K562 (cell line): Measurements from ENCODE around the gene HFE. TPM values are rescaled to one million over a fixed set of nuclear protein-coding genes. Genes with fewer than 3 reads are reported as not detected.

Experiments used
- FOS ChIP-seq: IDR thresholded peaks from 3 replicates; pipeline ENCODE4 v1.6.1; 2011; ENCODE audit not compliant: insufficient read length; ENCODE audit errors: extremely low read depth
- FOXP1 ChIP-seq: sonication (generic); formaldehyde crosslinking; IDR thresholded peaks from 2 replicates; pipeline ENCODE4 v1.8.0; 2022; ENCODE audit warnings: mild to moderate bottlenecking, missing genetic modification reagents
- HOXB6 ChIP-seq: fragments of 250-450 bp; sonication (Bioruptor Pico); IDR thresholded peaks from 2 replicates; pipeline ENCODE4 v1.5.1; 2022; ENCODE audit warnings: mild to moderate bottlenecking, borderline replicate concordance
- MIER1 ChIP-seq: fragments of 450-650 bp; IDR thresholded peaks from 2 replicates; pipeline ENCODE4 v1.6.1; 2016; ENCODE audit warnings: antibody characterized with exemption, mild to moderate bottlenecking, low read depth
- NR2C2 ChIP-seq, 2 experiments: fragments of 200-800 bp in 1 of 2; sonication (Bioruptor generic) in 1 of 2; sonication (generic) in 1 of 2; formaldehyde crosslinking in 1 of 2; IDR thresholded peaks; 2 replicates each; pipeline versions ENCODE4 v1.6.1 to v1.8.0; 2016 to 2022; ENCODE audit warnings: mild to moderate bottlenecking in 1 of 2, missing compliant biosample characterization in 1 of 2, missing genetic modification characterization in 1 of 2, missing genetic modification reagents in 1 of 2
- POLR2H ChIP-seq: IDR thresholded peaks from 2 replicates; pipeline ENCODE4 v1.6.1; 2016; ENCODE audit warnings: missing genetic modification characterization, low read depth, mild to moderate bottlenecking, control low read depth, missing compliant biosample characterization, moderate library complexity
- RAD21 ChIP-seq, 2 experiments: fragments of 250-450 bp in 1 of 2; fragments of 450-650 bp in 1 of 2; sonication (Bioruptor Pico) in 1 of 2; formaldehyde crosslinking in 1 of 2; IDR thresholded peaks in 1 of 2; conservative IDR thresholded peaks in 1 of 2; 2 replicates each; pipeline versions ENCODE4 v1.4.0 to v1.8.0; 2020 to 2022; ENCODE audit warnings: mild to moderate bottlenecking in 2 of 2, moderate library complexity in 1 of 2
- RBM17 ChIP-seq: fragments of 200-400 bp; formaldehyde crosslinking; IDR thresholded peaks from 2 replicates; pipeline ENCODE4 v1.6.1; 2017; ENCODE audit warnings: low read depth, mild to moderate bottlenecking, low read length, borderline replicate concordance
- RBM25 ChIP-seq: fragments of 200-400 bp; formaldehyde crosslinking; IDR thresholded peaks from 2 replicates; pipeline ENCODE4 v1.6.1; 2018; ENCODE audit warnings: low read length, low read depth, moderate library complexity; ENCODE audit not compliant: severe bottlenecking
- ZNF282 ChIP-seq: sonication (generic); formaldehyde crosslinking; IDR thresholded peaks from 2 replicates; pipeline ENCODE4 v1.8.1; 2023; ENCODE audit warnings: missing genetic modification reagents
- ZNF695 ChIP-seq: fragments of 450-650 bp; formaldehyde crosslinking; IDR thresholded peaks from 2 replicates; pipeline ENCODE4 v1.4.0; 2020; ENCODE audit warnings: mild to moderate bottlenecking, moderate library complexity
- polyA plus RNA-seq, 8 experiments: library from polyadenylated mRNA; depleted of rRNA in 4 of 8; stranded (reverse) in 5 of 8; unstranded in 3 of 8; fragments of >200 nt; fragmentation: Nextera tagmentation in 2 of 8; fragmentation: Illumina TruSeq in 1 of 8; extraction: Ambion mirVana in 2 of 8; extraction: Trizol in 1 of 8; gene quantifications; 2 replicates each; pipeline versions ENCODE4 v1.2.1 to v1.2.3, GENCODE V29; 2011 to 2014; ENCODE audit warnings: inconsistent platforms in 1 of 8, missing spikeins in 1 of 8
- total RNA-seq, 7 experiments: library from RNA; depleted of rRNA in 6 of 7; stranded (reverse); fragments of >200 nt in 6 of 7; fragmentation: Illumina TruSeq in 2 of 7; extraction: Trizol in 2 of 7; gene quantifications; 2 replicates each; pipeline versions ENCODE4 v1.2.1 to v1.2.3, GENCODE V29; 2011 to 2021; ENCODE audit warnings: low replicate concordance in 1 of 7
- TF ChIP-seq, protein P1 (sequence below): fragments of 450-650 bp; IDR thresholded peaks from 2 replicates; pipeline ENCODE4 v1.6.1; 2017; ENCODE audit warnings: mild to moderate bottlenecking, moderate library complexity
- TF ChIP-seq, protein P2 (sequence below): fragments of 450-650 bp; IDR thresholded peaks from 2 replicates; pipeline ENCODE4 v1.6.1; 2016
- TF ChIP-seq, protein P3 (sequence below): fragments of 450-650 bp; IDR thresholded peaks from 2 replicates; pipeline ENCODE4 v1.6.1; 2018; ENCODE audit not compliant: partially characterized antibody
- TF ChIP-seq, protein P4 (sequence below): sonication (generic); formaldehyde crosslinking; IDR thresholded peaks from 2 replicates; pipeline ENCODE4 v1.5.0; 2020; ENCODE audit warnings: missing genetic modification reagents

HFE gene
- total and polyA plus RNA-seq, 9 of the 15 experiments (the other 6 are each of a cell fraction or from before 2014, with no cell fraction given): 0.14 to 1.2 (median 0.76) TPM

DNA sequence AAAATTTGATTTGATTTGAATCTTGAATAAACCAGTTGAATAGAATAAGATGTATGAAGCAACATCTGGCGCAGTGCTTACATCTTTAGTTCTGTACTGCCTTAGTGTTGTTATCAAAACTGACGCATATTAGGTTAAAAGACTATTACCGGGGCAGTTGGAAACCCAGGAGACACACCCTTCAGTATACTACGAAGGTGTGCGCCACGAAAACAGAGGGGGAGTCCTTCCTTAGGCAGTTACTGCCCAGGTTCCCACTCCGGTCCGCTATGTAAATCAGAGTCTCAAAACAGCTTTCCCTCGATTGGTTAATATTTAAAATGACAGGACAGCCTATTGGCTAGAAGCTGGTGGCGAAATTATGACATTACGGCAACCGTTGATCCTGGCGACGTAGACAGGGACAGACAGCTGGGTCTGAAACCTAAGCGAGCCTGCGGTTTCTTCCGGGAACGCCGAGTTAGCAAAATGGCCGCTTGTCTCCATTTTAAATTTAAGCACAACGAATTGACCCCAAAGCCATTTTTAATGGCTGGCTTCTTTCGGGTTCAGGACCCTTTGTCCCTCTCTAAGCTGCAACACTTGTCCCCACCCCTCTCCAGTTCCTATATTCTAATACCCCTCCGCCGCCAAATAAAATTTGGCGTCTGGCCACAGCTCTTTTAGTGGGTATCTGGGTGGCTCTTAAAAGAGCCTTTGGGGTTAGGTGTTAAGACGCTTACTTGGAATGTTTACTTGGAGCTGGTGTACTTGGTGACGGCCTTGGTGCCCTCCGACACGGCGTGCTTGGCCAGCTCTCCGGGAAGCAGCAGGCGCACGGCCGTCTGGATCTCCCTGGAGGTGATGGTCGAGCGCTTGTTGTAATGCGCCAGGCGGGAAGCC lies 35.8 kb downstream of the HFE start (continued):
- peak; percentile 84 for TF ChIP-seq POLR2H (tag)
- TF ChIP-seq HOXB6 (CRISPR knock-in tag): peak; percentile 94
- TF ChIP-seq, protein P1, sequence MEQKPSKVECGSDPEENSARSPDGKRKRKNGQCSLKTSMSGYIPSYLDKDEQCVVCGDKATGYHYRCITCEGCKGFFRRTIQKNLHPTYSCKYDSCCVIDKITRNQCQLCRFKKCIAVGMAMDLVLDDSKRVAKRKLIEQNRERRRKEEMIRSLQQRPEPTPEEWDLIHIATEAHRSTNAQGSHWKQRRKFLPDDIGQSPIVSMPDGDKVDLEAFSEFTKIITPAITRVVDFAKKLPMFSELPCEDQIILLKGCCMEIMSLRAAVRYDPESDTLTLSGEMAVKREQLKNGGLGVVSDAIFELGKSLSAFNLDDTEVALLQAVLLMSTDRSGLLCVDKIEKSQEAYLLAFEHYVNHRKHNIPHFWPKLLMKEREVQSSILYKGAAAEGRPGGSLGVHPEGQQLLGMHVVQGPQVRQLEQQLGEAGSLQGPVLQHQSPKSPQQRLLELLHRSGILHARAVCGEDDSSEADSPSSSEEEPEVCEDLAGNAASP: no peak
- TF ChIP-seq, protein P2, sequence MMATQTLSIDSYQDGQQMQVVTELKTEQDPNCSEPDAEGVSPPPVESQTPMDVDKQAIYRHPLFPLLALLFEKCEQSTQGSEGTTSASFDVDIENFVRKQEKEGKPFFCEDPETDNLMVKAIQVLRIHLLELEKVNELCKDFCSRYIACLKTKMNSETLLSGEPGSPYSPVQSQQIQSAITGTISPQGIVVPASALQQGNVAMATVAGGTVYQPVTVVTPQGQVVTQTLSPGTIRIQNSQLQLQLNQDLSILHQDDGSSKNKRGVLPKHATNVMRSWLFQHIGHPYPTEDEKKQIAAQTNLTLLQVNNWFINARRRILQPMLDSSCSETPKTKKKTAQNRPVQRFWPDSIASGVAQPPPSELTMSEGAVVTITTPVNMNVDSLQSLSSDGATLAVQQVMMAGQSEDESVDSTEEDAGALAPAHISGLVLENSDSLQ: peak; percentile 91
- TF ChIP-seq, protein P3, sequence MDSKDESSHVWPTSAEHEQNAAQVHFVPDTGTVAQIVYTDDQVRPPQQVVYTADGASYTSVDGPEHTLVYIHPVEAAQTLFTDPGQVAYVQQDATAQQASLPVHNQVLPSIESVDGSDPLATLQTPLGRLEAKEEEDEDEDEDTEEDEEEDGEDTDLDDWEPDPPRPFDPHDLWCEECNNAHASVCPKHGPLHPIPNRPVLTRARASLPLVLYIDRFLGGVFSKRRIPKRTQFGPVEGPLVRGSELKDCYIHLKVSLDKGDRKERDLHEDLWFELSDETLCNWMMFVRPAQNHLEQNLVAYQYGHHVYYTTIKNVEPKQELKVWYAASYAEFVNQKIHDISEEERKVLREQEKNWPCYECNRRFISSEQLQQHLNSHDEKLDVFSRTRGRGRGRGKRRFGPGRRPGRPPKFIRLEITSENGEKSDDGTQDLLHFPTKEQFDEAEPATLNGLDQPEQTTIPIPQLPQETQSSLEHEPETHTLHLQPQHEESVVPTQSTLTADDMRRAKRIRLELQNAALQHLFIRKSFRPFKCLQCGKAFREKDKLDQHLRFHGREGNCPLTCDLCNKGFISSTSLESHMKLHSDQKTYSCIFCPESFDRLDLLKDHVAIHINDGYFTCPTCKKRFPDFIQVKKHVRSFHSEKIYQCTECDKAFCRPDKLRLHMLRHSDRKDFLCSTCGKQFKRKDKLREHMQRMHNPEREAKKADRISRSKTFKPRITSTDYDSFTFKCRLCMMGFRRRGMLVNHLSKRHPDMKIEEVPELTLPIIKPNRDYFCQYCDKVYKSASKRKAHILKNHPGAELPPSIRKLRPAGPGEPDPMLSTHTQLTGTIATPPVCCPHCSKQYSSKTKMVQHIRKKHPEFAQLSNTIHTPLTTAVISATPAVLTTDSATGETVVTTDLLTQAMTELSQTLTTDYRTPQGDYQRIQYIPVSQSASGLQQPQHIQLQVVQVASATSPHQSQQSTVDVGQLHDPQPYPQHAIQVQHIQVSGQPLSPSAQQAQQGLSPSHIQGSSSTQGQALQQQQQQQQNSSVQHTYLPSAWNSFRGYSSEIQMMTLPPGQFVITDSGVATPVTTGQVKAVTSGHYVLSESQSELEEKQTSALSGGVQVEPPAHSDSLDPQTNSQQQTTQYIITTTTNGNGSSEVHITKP: peak; percentile 51
- 0 out of 4 replicates have a peak, but pooled peaks of 1 of the 2 experiments have one; percentile 6 for TF ChIP-seq RAD21 (CRISPR knock-in tag; conservative IDR thresholded peaks at IDR 0.05 in 1 of 2, IDR thresholded peaks at IDR 0.05 in 1 of 2)
- TF ChIP-seq FOS: peak; percentile 75
- no peak; the same call in 1 of the 2 replicates for TF ChIP-seq MIER1
- no peak for TF ChIP-seq RBM17
- no peak for TF ChIP-seq ZNF282 (CRISPR knock-in tag)
- TF ChIP-seq NR2C2 (CRISPR knock-in tag; IDR thresholded peaks at IDR 0.05): no peak; the same call in none of the 2 replicates
- peak; percentile 85 for TF ChIP-seq NR2C2 (tag; IDR thresholded peaks at IDR 0.05)
- TF ChIP-seq FOXP1: peak; percentile 93
- TF ChIP-seq, protein P4, sequence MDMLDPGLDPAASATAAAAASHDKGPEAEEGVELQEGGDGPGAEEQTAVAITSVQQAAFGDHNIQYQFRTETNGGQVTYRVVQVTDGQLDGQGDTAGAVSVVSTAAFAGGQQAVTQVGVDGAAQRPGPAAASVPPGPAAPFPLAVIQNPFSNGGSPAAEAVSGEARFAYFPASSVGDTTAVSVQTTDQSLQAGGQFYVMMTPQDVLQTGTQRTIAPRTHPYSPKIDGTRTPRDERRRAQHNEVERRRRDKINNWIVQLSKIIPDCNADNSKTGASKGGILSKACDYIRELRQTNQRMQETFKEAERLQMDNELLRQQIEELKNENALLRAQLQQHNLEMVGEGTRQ: no peak
- TF ChIP-seq ZNF695: no peak
- peak; percentile 57 for TF ChIP-seq RBM25
